B cell (primary cell): ENCODE results near the gene CFAP210. TPM values are rescaled to one million over a fixed set of nuclear protein-coding genes. Genes with fewer than 3 reads are reported as not detected.

Experiments
- ATAC-seq: fragments of 200-7000 bp; cut with Tn5 transposase; one replicate; pipeline ENCODE4 v1.10.0; 2021; ENCODE audit warnings: low read depth, mild to moderate bottlenecking, moderate number of reproducible peaks, moderate library complexity
- CTCF ChIA-PET: fragments of 350-600 bp; sonication (Branson Sonifier 250); formaldehyde crosslinking; loops from one replicate; lab custom pipeline; 2021; ENCODE audit warnings: antibody characterized with exemption, inconsistent platforms; lab: Charles Lee
- POLR2A ChIA-PET: fragments of 350-600 bp; sonication (Branson Sonifier 250); formaldehyde crosslinking; loops from one replicate; lab custom pipeline; 2021; ENCODE audit warnings: antibody characterized with exemption; lab: Charles Lee
- DNase-seq: peaks from one replicate; pipeline ENCODE4 v3.0.0; 2013
- H2AFZ ChIP-seq: 2 replicates; pipeline ENCODE4 v1.6.1; 2012; ENCODE audit warnings: mild to moderate bottlenecking, low read depth, low read length; ENCODE audit not compliant: insufficient read depth, poor library complexity, severe bottlenecking
- H3K27ac ChIP-seq, 2 donors: 1 replicate in 1 of 2; 2 replicates in 1 of 2; pipeline ENCODE4 v1.5.1; 2012 to 2013; ENCODE audit warnings: low read length in 2 of 2, mild to moderate bottlenecking in 2 of 2, moderate library complexity in 1 of 2
- H3K27me3 ChIP-seq, 4 experiments: fragments of 200-600 bp in 1 of 4; sonication (generic) in 1 of 4; replicated peaks in 1 of 4; 1 replicate in 2 of 4; 2 replicates in 2 of 4; pipeline versions ENCODE4 v1.6.1 to v1.7.0; 2013 to 2016; ENCODE audit warnings: low read length in 3 of 4, mild to moderate bottlenecking in 2 of 4, mixed read lengths in 1 of 4, moderate library complexity in 1 of 4; ENCODE audit not compliant: insufficient read depth in 4 of 4, control insufficient read depth in 3 of 4; ENCODE audit errors: control extremely low read depth in 1 of 4
- H3K36me3 ChIP-seq, 2 experiments: replicated peaks in 1 of 2; 1 replicate in 1 of 2; 2 replicates in 1 of 2; pipeline versions ENCODE4 v1.6.1 to v1.7.1; 2013; ENCODE audit warnings: low read length in 1 of 2; ENCODE audit not compliant: insufficient read depth in 2 of 2, control insufficient read depth in 1 of 2; ENCODE audit errors: control extremely low read depth in 1 of 2, extremely low read depth in 1 of 2
- H3K4me1 ChIP-seq, 2 donors: fragments of 200-600 bp in 1 of 2; sonication (generic) in 1 of 2; 1 replicate in 1 of 2; 2 replicates in 1 of 2; pipeline versions ENCODE4 v1.5.1 to v1.6.1; 2013 to 2017; ENCODE audit warnings: low read length in 2 of 2; ENCODE audit not compliant: control insufficient read depth in 2 of 2, insufficient read depth in 2 of 2
- H3K4me2 ChIP-seq: replicated peaks from 2 replicates; pipeline ENCODE3; 2012; ENCODE audit warnings: mild to moderate bottlenecking, low read depth, low read length; ENCODE audit not compliant: poor library complexity, severe bottlenecking
- H3K4me3 ChIP-seq, 5 experiments: fragments of 200-600 bp in 1 of 5; sonication (generic) in 1 of 5; 1 replicate in 3 of 5; 2 replicates in 2 of 5; pipeline versions ENCODE4 v1.5.1 to v1.7.0; 2011 to 2016; ENCODE audit warnings: low read length in 4 of 5, mild to moderate bottlenecking in 4 of 5, low read depth in 2 of 5, control low read depth in 1 of 5, moderate library complexity in 1 of 5; ENCODE audit not compliant: insufficient read depth in 1 of 5; ENCODE audit errors: control extremely low read depth in 1 of 5, extremely low read depth in 1 of 5
- H3K79me2 ChIP-seq: fragments of 200-600 bp; sonication (generic); one replicate; pipeline ENCODE4 v1.6.0; 2016; ENCODE audit warnings: low read length; ENCODE audit not compliant: control insufficient read depth, insufficient read depth
- H3K9ac ChIP-seq: fragments of 200-600 bp; sonication (generic); 2 replicates; pipeline ENCODE4 v1.6.1; 2017; ENCODE audit warnings: mild to moderate bottlenecking, low read length, moderate library complexity
- H3K9me3 ChIP-seq, 3 donors: one replicate each; pipeline versions ENCODE4 v1.6.1 to v1.7.1; 2013; ENCODE audit warnings: low read length in 2 of 3; ENCODE audit not compliant: control insufficient read depth in 2 of 3, insufficient read depth in 1 of 3; ENCODE audit errors: control extremely low read depth in 1 of 3
- H4K20me1 ChIP-seq: 2 replicates; pipeline ENCODE4 v1.6.0; 2012; ENCODE audit warnings: mild to moderate bottlenecking, low read length; ENCODE audit not compliant: insufficient read depth, control insufficient read depth, poor library complexity, severe bottlenecking
- H3K27ac Mint-ChIP-seq: one replicate; pipeline ENCODE4 v1.8.0; 2021; ENCODE audit warnings: mixed read lengths
- H3K27me3 Mint-ChIP-seq: one replicate; pipeline ENCODE4 v1.8.0; 2021; ENCODE audit warnings: mixed read lengths
- H3K4me1 Mint-ChIP-seq: one replicate; pipeline ENCODE4 v1.8.0; 2021; ENCODE audit warnings: mixed read lengths
- H3K4me3 Mint-ChIP-seq: one replicate; pipeline ENCODE4 v1.8.0; 2021; ENCODE audit warnings: mixed read lengths
- H3K9me3 Mint-ChIP-seq: one replicate; pipeline ENCODE4 v1.8.0; 2022; ENCODE audit warnings: mixed read lengths; ENCODE audit not compliant: insufficient read depth
- EZH2 ChIP-seq: IDR thresholded peaks from 2 replicates; pipeline ENCODE4 v1.6.1; 2012; ENCODE audit warnings: borderline replicate concordance, low read depth, mild to moderate bottlenecking, moderate library complexity, low read length; ENCODE audit not compliant: insufficient read depth, poor library complexity, severe bottlenecking
- WGBS: methylation state at CpG from one replicate; pipeline ENCODE4 v1.1.5; 2013; ENCODE audit warnings: missing lambda C conversion rate; ENCODE audit not compliant: insufficient coverage; 5-methylcytosine and 5-hydroxymethylcytosine counted together
- intact Hi-C: fragments of 100-400 bp; cut with micrococcal nuclease; formaldehyde crosslinking; loops from one replicate; pipeline ENCODE4 v1.10.0; 2022
- polyA plus RNA-seq: library from polyadenylated mRNA; depleted of rRNA; stranded (reverse); fragments of >200 nt; gene quantifications from 2 replicates; pipeline ENCODE4 v1.2.3, GENCODE V29; 2012
- total RNA-seq, 2 donors: library from RNA; stranded (reverse); fragments of 120-200 nt in 1 of 2; gene quantifications; 1 replicate in 1 of 2; 2 replicates in 1 of 2; pipeline versions ENCODE4 v1.2.3 to v1.2.4, GENCODE V29; 2013 to 2022
- TF ChIP-seq, protein P1 (sequence below): fragments of 200-600 bp; IDR thresholded peaks from one replicate; pipeline ENCODE4 v1.8.0; 2022; ENCODE audit warnings: antibody characterized with exemption, mild to moderate bottlenecking

CFAP210 gene
- total and polyA plus RNA-seq, 2 donors (not counting 1 experiment from before 2014, with no cell fraction given), result not detected

DNA sequence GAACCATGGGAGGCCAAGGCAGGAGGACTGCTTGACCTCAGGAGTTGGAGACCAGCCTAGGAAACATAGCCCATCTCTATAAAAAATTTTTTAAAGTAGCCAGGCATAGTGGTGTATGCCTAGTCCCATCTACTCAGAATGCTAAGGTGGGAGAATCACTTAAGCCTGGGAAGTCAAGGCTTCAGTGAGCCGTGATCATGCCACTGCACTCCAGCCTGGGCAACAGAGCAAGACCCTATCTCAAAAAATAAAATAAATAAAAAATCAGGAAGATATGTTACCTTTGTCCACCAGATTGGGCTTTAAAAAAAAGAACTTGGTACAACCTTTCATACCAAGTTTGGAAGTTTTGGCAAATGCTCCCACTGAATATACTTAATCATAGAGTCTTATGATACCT lies 35.3 kb downstream of the CFAP210 start:
- Histone ChIP-seq H2AFZ (peak overlapping the region; percentile 56), H3K9ac (no peak overlapping the region), H3K4me3 (no peak overlapping the region), H3K4me2 (peak overlapping the region; percentile 42), H3K79me2 (no peaks in the 10 kb centered on the region), H3K9me3 (no peaks in the 10 kb centered on the region), H3K27me3 (no peaks in the 10 kb centered on the region), H3K27ac (peak overlapping the region in 1 of 2 donors; percentile 71), H4K20me1 (no peaks in the 10 kb centered on the region), H3K36me3 (no peaks in the 10 kb centered on the region), H3K4me1 (peaks cover 15 to 18% of the 10 kb centered on the region in 2 donors)
- no peak for TF ChIP-seq EZH2
- TF ChIP-seq, protein P1, sequence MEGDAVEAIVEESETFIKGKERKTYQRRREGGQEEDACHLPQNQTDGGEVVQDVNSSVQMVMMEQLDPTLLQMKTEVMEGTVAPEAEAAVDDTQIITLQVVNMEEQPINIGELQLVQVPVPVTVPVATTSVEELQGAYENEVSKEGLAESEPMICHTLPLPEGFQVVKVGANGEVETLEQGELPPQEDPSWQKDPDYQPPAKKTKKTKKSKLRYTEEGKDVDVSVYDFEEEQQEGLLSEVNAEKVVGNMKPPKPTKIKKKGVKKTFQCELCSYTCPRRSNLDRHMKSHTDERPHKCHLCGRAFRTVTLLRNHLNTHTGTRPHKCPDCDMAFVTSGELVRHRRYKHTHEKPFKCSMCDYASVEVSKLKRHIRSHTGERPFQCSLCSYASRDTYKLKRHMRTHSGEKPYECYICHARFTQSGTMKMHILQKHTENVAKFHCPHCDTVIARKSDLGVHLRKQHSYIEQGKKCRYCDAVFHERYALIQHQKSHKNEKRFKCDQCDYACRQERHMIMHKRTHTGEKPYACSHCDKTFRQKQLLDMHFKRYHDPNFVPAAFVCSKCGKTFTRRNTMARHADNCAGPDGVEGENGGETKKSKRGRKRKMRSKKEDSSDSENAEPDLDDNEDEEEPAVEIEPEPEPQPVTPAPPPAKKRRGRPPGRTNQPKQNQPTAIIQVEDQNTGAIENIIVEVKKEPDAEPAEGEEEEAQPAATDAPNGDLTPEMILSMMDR, result no peak
- Mint-ChIP-seq H3K27ac (peak overlapping the region; percentile 60), H3K4me1 (peaks cover 16% of the 10 kb centered on the region), H3K4me3 (no peak overlapping the region), H3K9me3 (no peaks in the 10 kb centered on the region), H3K27me3 (no peaks in the 10 kb centered on the region)
- ATAC-seq (no peak), DNase-seq (no peak)
- ChIA-PET POLR2A (interaction anchor here (0.5 kb wide), 1 partner anchor 98 kb away, joined by 3 read pairs; no protein-coding TSS in a partner anchor), CTCF (no interaction called here)
- WGBS, result no CpG with 5 or more reads among the region's 1 CpG
- intact Hi-C loops, result loop anchor here (5.0 kb wide), 1 partner anchor 33 kb away; the partner anchor contains the start of genes CFAP210 and PHOSPHO2

- intact Hi-C loops, result loop anchor here (5.0 kb wide), 1 partner anchor 36 kb away; the partner anchor contains the start of genes CFAP210 and PHOSPHO2
- ChIA-PET POLR2A (no interaction called here), CTCF (no interaction called here)
- Histone ChIP-seq H3K4me2 (no peak overlapping the region), H3K4me3 (no peak overlapping the region), H3K36me3 (no peaks in the 10 kb centered on the region), H3K9ac (no peak overlapping the region), H3K4me1 (peaks cover 9 to 13% of the 10 kb centered on the region in 2 donors), H3K9me3 (no peaks in the 10 kb centered on the region), H4K20me1 (no peaks in the 10 kb centered on the region), H2AFZ (no peak overlapping the region), H3K27ac (no peak overlapping the region), H3K79me2 (no peaks in the 10 kb centered on the region), H3K27me3 (peaks cover 0 to 4% (median 0%) of the 10 kb centered on the region in 4 experiments)
- DNase-seq (no peak), ATAC-seq (no peak)
- peaks cover 12% of the 10 kb centered on the region for H3K4me1 Mint-ChIP-seq
- peaks cover 7% of the 10 kb centered on the region for H3K27me3 Mint-ChIP-seq
- TF ChIP-seq, protein P1, result no peak
- no peak for TF ChIP-seq EZH2
- WGBS, result 62% methylated on average over 2 of the region's 3 CpGs
- H3K27ac Mint-ChIP-seq, result peak overlapping the region; percentile 62
- H3K9me3 Mint-ChIP-seq, result no peaks in the 10 kb centered on the region
- no peak overlapping the region for H3K4me3 Mint-ChIP-seq
These were observed 38.0 kb downstream of the CFAP210 start for GRCh38 chr2:169656164-169656563.
